ENCODE results near the gene ASTN2. TPM values are rescaled to one million over a fixed set of nuclear protein-coding genes. Genes with fewer than 3 reads are reported as not detected.

The ASTN2 gene
- total RNA-seq, 2 donors from 2014 or later, result 113 to 153 TPM

GRCh38 chr9:116951588-116952435, 463.0 kb downstream of the ASTN2 start:
- 97% methylated on average over 3 of the region's 3 CpGs for WGBS
- no peak for DNase-seq (ENCODE audit: low spot score)
- Histone ChIP-seq H3K36me3 (no peaks in the 10 kb centered on the region), H3K4me3 (no peak overlapping the region), H3K4me1 (replicated peaks) (no peaks in the 10 kb centered on the region), H3K27me3 (replicated peaks; ENCODE audit: insufficient read depth) (no peaks in the 10 kb centered on the region), H3K27ac (no peak overlapping the region), H3K9me3 (no peaks in the 10 kb centered on the region)
- TF ChIP-seq CTCF (IDR thresholded peaks at IDR 0.05) (no peak), POLR2A (IDR thresholded peaks at IDR 0.05) (no peak), POLR2AphosphoS5 (IDR thresholded peaks at IDR 0.05) (no peak)
- intact Hi-C loops (cut with DNase I), result no loop called here

GRCh38 chr9:116945817-116946216, 469.0 kb downstream of the ASTN2 start:
- 70% methylated on average over 2 of the region's 2 CpGs for WGBS
- no peak for TF ChIP-seq POLR2AphosphoS5 (IDR thresholded peaks at IDR 0.05)
- TF ChIP-seq CTCF (IDR thresholded peaks at IDR 0.05), result no peak
- no peak for TF ChIP-seq POLR2A (IDR thresholded peaks at IDR 0.05)
- H3K27ac ChIP-seq, result no peak overlapping the region
- no peaks in the 10 kb centered on the region for H3K27me3 ChIP-seq (replicated peaks; ENCODE audit: insufficient read depth)
- no peaks in the 10 kb centered on the region for H3K36me3 ChIP-seq
- no peak for DNase-seq (ENCODE audit: low spot score)
- H3K9me3 ChIP-seq, result no peaks in the 10 kb centered on the region
- no peak overlapping the region for H3K4me3 ChIP-seq
- H3K4me1 ChIP-seq (replicated peaks), result no peaks in the 10 kb centered on the region
- intact Hi-C loops (cut with DNase I), result no loop called here

- Histone ChIP-seq H3K4me1 (replicated peaks) (no peaks in the 10 kb centered on the region), H3K27ac (no peak overlapping the region), H3K4me3 (no peak overlapping the region), H3K9me3 (no peaks in the 10 kb centered on the region), H3K36me3 (no peaks in the 10 kb centered on the region), H3K27me3 (replicated peaks; ENCODE audit: insufficient read depth) (no peaks in the 10 kb centered on the region)
- DNase-seq (ENCODE audit: low spot score), result no peak
- 86% methylated on average over 4 of the region's 4 CpGs for WGBS
- intact Hi-C loops (cut with DNase I), result no loop called here
- TF ChIP-seq POLR2AphosphoS5 (IDR thresholded peaks at IDR 0.05) (no peak), CTCF (IDR thresholded peaks at IDR 0.05) (no peak), POLR2A (IDR thresholded peaks at IDR 0.05) (no peak)
These were observed 469.9 kb downstream of the ASTN2 start for GRCh38 chr9:116944714-116945534.

- no peak for TF ChIP-seq POLR2AphosphoS5 (IDR thresholded peaks at IDR 0.05)
- no peak for TF ChIP-seq POLR2A (IDR thresholded peaks at IDR 0.05)
- no peak for TF ChIP-seq CTCF (IDR thresholded peaks at IDR 0.05)
- 89% methylated on average over 5 of the region's 5 CpGs for WGBS
These were observed 470.9 kb downstream of the ASTN2 start for GRCh38 chr9:116943970-116944369.

More at GRCh38 chr9:116943970-116944369, 470.9 kb downstream of the ASTN2 start:
- Histone ChIP-seq H3K4me1 (replicated peaks) (no peaks in the 10 kb centered on the region), H3K9me3 (no peaks in the 10 kb centered on the region), H3K36me3 (no peaks in the 10 kb centered on the region), H3K4me3 (no peak overlapping the region), H3K27me3 (replicated peaks; ENCODE audit: insufficient read depth) (no peaks in the 10 kb centered on the region), H3K27ac (no peak overlapping the region)
- no peak for DNase-seq (ENCODE audit: low spot score)
- intact Hi-C loops (cut with DNase I), result no loop called here

All from prostate gland (tissue), 2 donors.